ENCODE measurements around the gene BNC2.

- TF ChIP-seq POLR2AphosphoS5 (IDR thresholded peaks at IDR 0.05; ENCODE audit: borderline replicate concordance, low read depth, low read length) (no peak), FOXP2 (optimal IDR thresholded peaks at IDR 0.05; ENCODE audit: control extremely low read depth, extremely low read length, insufficient read depth) (no peak)
Measured at GRCh38 chr9:16460696-16461095, 409.8 kb downstream of the BNC2 start.
